Activated naive CD4-positive, alpha-beta T cell treated with Interleukin-2 at 50 U/mL for 16 hours (primary cell): ENCODE data around the gene CEMIP2.

Experiments
- DNase-seq: peaks from one replicate; pipeline ENCODE4 v3.0.0-alpha.2; 2020

CEMIP2 gene

DNA sequence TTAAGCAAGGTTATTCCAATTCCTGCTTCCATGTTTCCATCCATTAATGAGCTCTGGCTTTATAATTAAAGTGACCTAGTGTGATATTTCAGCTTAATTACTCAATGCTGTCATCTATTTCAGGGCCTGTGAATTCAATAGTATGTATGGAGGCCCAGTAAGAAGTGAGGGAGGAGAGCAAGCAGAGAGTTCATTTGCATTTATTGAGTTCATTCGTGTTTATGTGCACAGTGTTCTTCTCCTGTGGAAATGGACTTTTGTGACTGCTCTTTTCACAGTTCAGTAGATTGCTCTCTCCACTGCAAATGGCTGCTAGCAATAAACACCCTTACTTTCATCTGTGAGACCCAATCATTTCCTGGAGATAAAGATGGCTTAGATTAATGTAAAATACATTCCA is 130.9 kb downstream of the CEMIP2 start:
- DNase-seq: no peak

DNA sequence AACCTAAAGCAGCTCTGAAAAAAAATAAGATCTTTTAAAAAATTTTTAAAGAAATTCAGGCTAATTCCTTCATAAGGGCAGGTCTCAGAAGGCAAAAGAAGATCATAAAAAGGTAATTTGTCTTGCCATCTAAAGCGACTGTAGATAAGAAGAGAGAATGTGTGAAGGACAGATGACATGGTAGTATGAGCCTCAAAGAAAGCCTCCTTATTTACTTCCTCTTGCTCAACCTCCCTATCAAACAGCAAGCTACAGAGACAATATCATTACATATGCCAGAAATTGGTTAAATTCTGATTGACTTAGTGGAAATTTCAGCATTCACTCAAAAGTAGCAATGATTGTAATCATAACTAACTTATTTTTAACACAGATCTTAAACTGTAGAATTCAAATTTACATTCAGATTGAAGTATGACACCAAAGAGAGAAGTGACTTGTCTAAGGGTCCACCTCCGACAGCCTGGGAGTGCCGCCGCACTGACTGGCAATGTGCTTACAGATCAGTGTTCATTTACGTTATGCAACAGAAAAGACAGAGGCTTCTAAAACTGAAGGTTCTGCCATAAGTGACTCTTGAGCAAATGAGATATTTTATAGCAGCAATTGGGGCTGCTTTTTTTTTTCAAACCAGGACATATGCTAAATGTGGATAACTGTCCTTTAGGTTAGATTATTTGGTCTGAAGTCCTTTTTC is 132.0 kb downstream of the CEMIP2 start:
- DNase-seq: no peak

DNA sequence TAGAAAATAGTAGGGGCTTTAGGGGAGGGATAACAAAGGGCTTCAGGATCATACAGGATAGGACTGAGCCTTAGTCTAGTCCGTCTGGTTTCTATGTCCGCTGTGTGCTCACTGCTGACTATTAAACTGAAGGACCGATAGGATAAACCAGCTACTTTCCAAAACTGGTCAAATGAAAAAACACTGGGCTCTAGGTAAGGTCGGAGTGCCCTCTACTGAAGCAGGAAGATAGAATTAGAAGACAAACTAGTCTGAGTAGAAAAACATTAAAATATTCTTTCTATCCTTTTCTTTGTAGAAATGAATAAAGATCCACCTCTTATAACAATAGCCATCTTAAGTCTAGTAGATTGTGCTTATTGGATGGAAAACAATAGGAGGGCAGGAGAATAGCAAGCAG is 133.6 kb downstream of the CEMIP2 start:
- DNase-seq: no peak
